Measurements from ENCODE around the gene PARP3. TPM values are rescaled to one million over a fixed set of nuclear protein-coding genes. Genes with fewer than 3 reads are reported as not detected.
A peak's percentile ranks its signal among the peaks of the same experiment; 100 is the strongest.
"Not testable (repeated sequence)": the region's sequence is repeated elsewhere in the genome, so short reads cannot be mapped to it uniquely, and the experiment has no call there.

The PARP3 gene
- total RNA-seq, 1 donor from 2014 or later: 13.4 TPM

DNA sequence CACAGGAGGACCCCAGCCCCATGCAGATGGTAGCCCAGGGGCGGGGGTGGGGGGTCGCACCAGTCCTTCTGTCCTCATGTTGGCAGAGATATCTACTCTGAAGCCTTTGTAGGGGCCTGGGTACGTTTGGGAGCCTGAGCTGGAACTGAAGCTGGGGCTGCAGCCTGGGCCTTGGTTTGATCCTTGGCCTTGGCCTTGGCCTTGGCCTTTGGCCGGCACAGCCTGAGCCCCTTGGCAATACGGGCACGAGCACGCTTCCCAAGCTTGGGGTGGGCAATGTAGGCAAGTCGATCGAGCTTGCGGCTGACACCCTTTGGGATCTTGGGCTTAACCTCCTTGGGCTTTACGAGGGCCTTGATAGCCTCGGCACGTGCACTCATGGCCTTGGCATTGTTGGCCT, 51.5 kb downstream of the PARP3 start:
- not testable (repeated sequence) for H3K9me3 Mint-ChIP-seq; DNase-seq (ENCODE audit: low spot score); H3K27me3 Mint-ChIP-seq (ENCODE audit: insufficient read depth)
- Mint-ChIP-seq H3K4me1 (ENCODE audit: low read depth) (peaks cover 24% of the 10 kb centered on the region), H3K36me3 (ENCODE audit: low read depth) (peaks cover 37% of the 10 kb centered on the region), H3K27ac (peak overlapping the region; percentile 100), H3K4me3 (peak overlapping the region; percentile 98)
- intact Hi-C loops (cut with micrococcal nuclease): loop anchor here (2.0 to 10.0 kb wide), 3 partner anchors 161 to 1639 kb away; partner anchors contain the start of genes CYB561D2, NPRL2, POC1A and TMEM115

- no peak for DNase-seq (ENCODE audit: low spot score)
- H3K4me1 Mint-ChIP-seq (ENCODE audit: low read depth): peaks cover 24% of the 10 kb centered on the region
- peak overlapping the region; percentile 98 for H3K4me3 Mint-ChIP-seq
- H3K9me3 Mint-ChIP-seq: no peaks in the 10 kb centered on the region
- H3K36me3 Mint-ChIP-seq (ENCODE audit: low read depth): peaks cover 37% of the 10 kb centered on the region
- H3K27ac Mint-ChIP-seq: peak overlapping the region; percentile 100
- peaks cover 5% of the 10 kb centered on the region for H3K27me3 Mint-ChIP-seq (ENCODE audit: insufficient read depth)
- intact Hi-C loops (cut with micrococcal nuclease): loop anchor here (2.0 to 10.0 kb wide), 3 partner anchors 160 to 1640 kb away; partner anchors contain the start of genes CYB561D2, NPRL2, POC1A and TMEM115
These were observed 52.4 kb downstream of the PARP3 start for GRCh38 chr3:51994530-51994929.

GRCh38 chr3:51995346-51996163, 53.4 kb downstream of the PARP3 start, which contains the start of gene RPL29:
TSS of gene RPL29 (minus strand) at chr3:51995895. CDS start at chr3:51995461, 434 bp downstream.
- Mint-ChIP-seq H3K9me3 (no peaks in the 10 kb centered on the region), H3K36me3 (ENCODE audit: low read depth) (peaks cover 37% of the 10 kb centered on the region), H3K4me3 (peak within 1 kb of the TSS; percentile 98), H3K27ac (peak within 1 kb of the TSS; percentile 100), H3K27me3 (ENCODE audit: insufficient read depth) (peaks cover 5% of the 10 kb centered on the region), H3K4me1 (ENCODE audit: low read depth) (peaks cover 24% of the 10 kb centered on the region)
- intact Hi-C loops (cut with micrococcal nuclease): loop anchor here (1.0 to 10.0 kb wide), 9 partner anchors 12 to 1641 kb away; partner anchors contain the start of genes ABHD14B, ACY1, ALAS1 and CYB561D2
- peak; percentile 88 for DNase-seq (ENCODE audit: low spot score)

- H3K27me3 Mint-ChIP-seq (ENCODE audit: insufficient read depth): peaks cover 9% of the 10 kb centered on the region
These were observed 55.0 kb downstream of the PARP3 start for GRCh38 chr3:51997172-51997571.

DNA sequence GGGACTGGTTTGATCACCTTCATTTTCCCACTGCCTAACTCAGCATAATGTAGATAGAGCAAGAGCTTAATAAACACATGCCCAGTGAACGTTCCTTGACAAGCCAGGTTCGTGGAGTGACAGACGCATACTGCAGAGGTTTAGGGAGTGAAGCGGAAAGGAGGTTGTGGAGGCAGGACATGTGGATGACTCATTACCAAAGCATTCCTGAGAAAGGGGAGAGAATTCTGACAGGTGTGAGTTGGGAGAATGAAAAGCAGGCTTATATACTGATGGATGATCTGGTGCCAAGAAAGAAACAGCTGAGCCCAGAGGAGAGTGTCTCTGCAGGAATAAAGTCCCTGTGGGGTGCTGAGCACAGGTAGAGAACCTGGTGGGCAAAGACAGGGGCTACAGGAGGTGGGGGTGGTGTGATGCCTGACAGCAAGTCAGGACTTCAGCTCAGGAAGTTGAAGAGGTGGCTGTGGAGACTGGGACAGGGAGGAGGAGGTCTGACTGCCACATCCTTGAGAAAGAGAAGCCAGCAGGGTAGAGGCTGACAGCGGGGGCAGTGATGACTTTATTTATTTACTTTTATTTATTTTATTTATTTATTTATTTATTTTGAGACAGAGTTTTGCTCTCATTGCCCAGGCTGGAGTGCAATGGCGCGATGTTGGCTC, 55.9 kb downstream of the PARP3 start:
- peaks cover 26% of the 10 kb centered on the region for H3K4me1 Mint-ChIP-seq (ENCODE audit: low read depth)
- peaks cover 25% of the 10 kb centered on the region for H3K36me3 Mint-ChIP-seq (ENCODE audit: low read depth)
- no peak for DNase-seq (ENCODE audit: low spot score)
- H3K27me3 Mint-ChIP-seq (ENCODE audit: insufficient read depth): peaks cover 9% of the 10 kb centered on the region
- H3K4me3 Mint-ChIP-seq: no peak overlapping the region
- intact Hi-C loops (cut with micrococcal nuclease): loop anchor here (5.0 to 10.0 kb wide), 2 partner anchors 199 to 1643 kb away; partner anchors contain the start of genes ALAS1, CYB561D2, NPRL2 and TMEM115
- H3K27ac Mint-ChIP-seq: no peak overlapping the region
- H3K9me3 Mint-ChIP-seq: no peaks in the 10 kb centered on the region

More at GRCh38 chr3:51997172-51997571, 55.0 kb downstream of the PARP3 start:
- intact Hi-C loops (cut with micrococcal nuclease): loop anchor here (5.0 to 10.0 kb wide), 2 partner anchors 200 to 1642 kb away; partner anchors contain the start of genes ALAS1, CYB561D2, NPRL2 and TMEM115
- Mint-ChIP-seq H3K4me1 (ENCODE audit: low read depth) (peaks cover 31% of the 10 kb centered on the region), H3K4me3 (no peak overlapping the region), H3K9me3 (no peaks in the 10 kb centered on the region), H3K36me3 (ENCODE audit: low read depth) (peaks cover 33% of the 10 kb centered on the region), H3K27ac (peak overlapping the region; percentile 30)
- no peak for DNase-seq (ENCODE audit: low spot score)

Other genes with a start within 250 kb of the PARP3 start
- 0.96 and 1.0 TPM in 2 replicates for gene GRM2, start 235.3 kb upstream of the PARP3 start, total RNA-seq
- not detected in 2 replicates for gene IQCF6, start 163.1 kb upstream of the PARP3 start, total RNA-seq
- not detected in 2 replicates for gene IQCF2, start 80.7 kb upstream of the PARP3 start, total RNA-seq
- gene IQCF5, start 66.8 kb upstream of the PARP3 start, total RNA-seq: not detected in 2 replicates
- gene IQCF1, start 39.0 kb upstream of the PARP3 start, total RNA-seq: not detected in 2 replicates
- 91.8 and 93.1 TPM in 2 replicates for gene RRP9, start 459 bp upstream of the PARP3 start, total RNA-seq
- gene GPR62, start 13.0 kb downstream of the PARP3 start, total RNA-seq: not detected in 2 replicates
- 14.8 and 18.0 TPM in 2 replicates for gene PCBP4, start 25.1 kb downstream of the PARP3 start, total RNA-seq
- gene ABHD14B, start 31.7 kb downstream of the PARP3 start, total RNA-seq: 37.9 and 38.0 TPM in 2 replicates
- 12.8 and 13.3 TPM in 2 replicates for gene ABHD14A, start 32.7 kb downstream of the PARP3 start, total RNA-seq
- gene ACY1, start 41.2 kb downstream of the PARP3 start, total RNA-seq: 58.0 and 58.5 TPM in 2 replicates
- gene RPL29, start 53.5 kb downstream of the PARP3 start, total RNA-seq: 1,590 and 1,596 TPM in 2 replicates
- gene DUSP7, start 114.2 kb downstream of the PARP3 start, total RNA-seq: 35.4 and 37.4 TPM in 2 replicates
- 20.3 and 24.9 TPM in 2 replicates for gene POC1A, start 212.1 kb downstream of the PARP3 start, total RNA-seq